Hepatocyte (in vitro differentiated cells): ENCODE data around the gene SPTSSA. TPM values are rescaled to one million over a fixed set of nuclear protein-coding genes. Genes with fewer than 3 reads are reported as not detected.

Experiments
- DNase-seq: peaks from one replicate; pipeline ENCODE4 v3.0.0-alpha.2; 2016; ENCODE audit warnings: low spot score
- H2AFZ ChIP-seq: fragments of 200-600 bp; sonication (generic); 2 replicates; pipeline ENCODE4 v1.6.0; 2016; ENCODE audit warnings: antibody characterized with exemption, mild to moderate bottlenecking
- H3K27ac ChIP-seq: fragments of 200-600 bp; sonication (generic); 2 replicates; pipeline ENCODE4 v1.5.1; 2016; ENCODE audit warnings: mild to moderate bottlenecking
- H3K27me3 ChIP-seq: fragments of 200-600 bp; sonication (generic); 2 replicates; pipeline ENCODE4 v1.6.1; 2016
- H3K36me3 ChIP-seq: fragments of 200-600 bp; sonication (generic); replicated peaks from 2 replicates; pipeline ENCODE4 v1.5.1; 2016; ENCODE audit warnings: low read depth; ENCODE audit not compliant: insufficient read depth
- H3K4me1 ChIP-seq: fragments of 200-600 bp; sonication (generic); 2 replicates; pipeline ENCODE4 v1.5.1; 2016; ENCODE audit warnings: mild to moderate bottlenecking, moderate library complexity; ENCODE audit not compliant: insufficient read depth
- H3K4me2 ChIP-seq: fragments of 200-600 bp; sonication (generic); 2 replicates; pipeline ENCODE4 v1.6.0; 2016
- H3K4me3 ChIP-seq: fragments of 200-600 bp; sonication (generic); 2 replicates; pipeline ENCODE4 v1.5.1; 2016; ENCODE audit warnings: mild to moderate bottlenecking
- H3K79me2 ChIP-seq: fragments of 200-600 bp; sonication (generic); 2 replicates; pipeline ENCODE4 v1.6.0; 2017; ENCODE audit warnings: mild to moderate bottlenecking
- H3K9me2 ChIP-seq: fragments of 200-600 bp; sonication (generic); replicated peaks from 2 replicates; pipeline ENCODE4 v1.6.0; 2017; ENCODE audit warnings: mild to moderate bottlenecking; ENCODE audit not compliant: insufficient read depth
- H3K9me3 ChIP-seq: fragments of 200-600 bp; sonication (generic); 2 replicates; pipeline ENCODE4 v1.5.1; 2016; ENCODE audit warnings: low read depth, mild to moderate bottlenecking
- H4K20me1 ChIP-seq: fragments of 200-600 bp; sonication (generic); 2 replicates; pipeline ENCODE4 v1.6.0; 2016; ENCODE audit warnings: mild to moderate bottlenecking; ENCODE audit not compliant: insufficient read depth, poor library complexity, severe bottlenecking
- CTCF ChIP-seq: fragments of 200-600 bp; sonication (generic); IDR thresholded peaks from 2 replicates; pipeline ENCODE4 v1.5.1; 2016; ENCODE audit warnings: antibody characterized with exemption, mild to moderate bottlenecking; ENCODE audit not compliant: poor library complexity
- EZH2 ChIP-seq: fragments of 200-600 bp; sonication (generic); IDR thresholded peaks from 2 replicates; pipeline ENCODE4 v1.6.1; 2016; ENCODE audit warnings: antibody characterized with exemption, mild to moderate bottlenecking, borderline replicate concordance
- EZH2phosphoT487 ChIP-seq: fragments of 200-600 bp; sonication (generic); IDR thresholded peaks from one replicate; pipeline ENCODE4 v1.6.1; 2018; ENCODE audit warnings: antibody characterized with exemption, mild to moderate bottlenecking, low read depth, moderate library complexity; ENCODE audit not compliant: unreplicated experiment, severe bottlenecking
- WGBS: methylation state at CpG from one replicate; pipeline ENCODE4 v1.1.6; 2016; ENCODE audit warnings: low lambda C conversion rate; ENCODE audit errors: missing lambda C conversion rate; 5-methylcytosine and 5-hydroxymethylcytosine counted together
- polyA plus RNA-seq: library from polyadenylated mRNA; unstranded; fragments of >200 nt; fragmentation: Nextera tagmentation; extraction: Ambion mirVana; gene quantifications from 2 replicates; pipeline ENCODE4 v1.2.1, GENCODE V29; 2016
- total RNA-seq: library from RNA; depleted of rRNA; stranded (reverse); fragments of >200 nt; gene quantifications from 2 replicates; pipeline ENCODE4 v1.2.3, GENCODE V29; 2014

Gene SPTSSA
- total and polyA plus RNA-seq, 2 experiments from 2014 or later = 33.4 to 42.8 TPM

GRCh38 chr14:34424488-34424887 lies 37.6 kb downstream of the SPTSSA start:
- TF ChIP-seq EZH2 (no peak), EZH2phosphoT487 (no peak), CTCF (no peak)
- H3K9me3 ChIP-seq = no peaks in the 10 kb centered on the region
- no peak overlapping the region for H2AFZ ChIP-seq
- no peak for DNase-seq
- no peak overlapping the region for H3K27ac ChIP-seq
- H3K9me2 ChIP-seq = no peaks in the 10 kb centered on the region
- H3K27me3 ChIP-seq = no peaks in the 10 kb centered on the region
- H3K79me2 ChIP-seq = no peaks in the 10 kb centered on the region
- H3K4me2 ChIP-seq = no peak overlapping the region
- whole genome bisulfite sequencing = 80% methylated on average over 2 of the region's 2 CpGs
- no peaks in the 10 kb centered on the region for H4K20me1 ChIP-seq
- peaks cover 8% of the 10 kb centered on the region for H3K4me1 ChIP-seq
- H3K36me3 ChIP-seq = no peaks in the 10 kb centered on the region
- H3K4me3 ChIP-seq = no peak overlapping the region

GRCh38 chr14:34423445-34423844 lies 38.6 kb downstream of the SPTSSA start:
- Histone ChIP-seq H3K27ac (no peak overlapping the region), H2AFZ (no peak overlapping the region), H3K4me2 (no peak overlapping the region), H4K20me1 (no peaks in the 10 kb centered on the region), H3K36me3 (no peaks in the 10 kb centered on the region), H3K9me3 (no peaks in the 10 kb centered on the region), H3K9me2 (no peaks in the 10 kb centered on the region), H3K4me1 (peaks cover 8% of the 10 kb centered on the region), H3K4me3 (no peak overlapping the region), H3K79me2 (no peaks in the 10 kb centered on the region), H3K27me3 (no peaks in the 10 kb centered on the region)
- 47% methylated on average over 2 of the region's 2 CpGs for WGBS
- no peak for TF ChIP-seq CTCF
- TF ChIP-seq EZH2phosphoT487 = no peak
- no peak for TF ChIP-seq EZH2
- no peak for DNase-seq

- Histone ChIP-seq H2AFZ (no peak overlapping the region), H3K27ac (peak overlapping the region; percentile 39), H3K4me3 (no peak overlapping the region), H3K4me2 (peak overlapping the region; percentile 51), H3K79me2 (no peaks in the 10 kb centered on the region), H4K20me1 (no peaks in the 10 kb centered on the region), H3K9me2 (no peaks in the 10 kb centered on the region), H3K27me3 (no peaks in the 10 kb centered on the region), H3K4me1 (peaks cover 6% of the 10 kb centered on the region), H3K36me3 (no peaks in the 10 kb centered on the region), H3K9me3 (no peaks in the 10 kb centered on the region)
- DNase-seq = no peak
- 66% methylated on average over 6 of the region's 6 CpGs for WGBS
- TF ChIP-seq EZH2phosphoT487 (no peak), CTCF (no peak), EZH2 (no peak)
Observed at GRCh38 chr14:34420547-34421150, 41.4 kb downstream of the SPTSSA start.

GRCh38 chr14:34409721-34410120 lies 52.3 kb downstream of the SPTSSA start:
- Histone ChIP-seq H3K4me1 (no peaks in the 10 kb centered on the region), H3K9me3 (no peaks in the 10 kb centered on the region), H4K20me1 (no peaks in the 10 kb centered on the region), H3K4me3 (no peak overlapping the region), H3K9me2 (no peaks in the 10 kb centered on the region), H3K27me3 (no peaks in the 10 kb centered on the region), H2AFZ (no peak overlapping the region), H3K36me3 (no peaks in the 10 kb centered on the region), H3K79me2 (no peaks in the 10 kb centered on the region), H3K4me2 (no peak overlapping the region), H3K27ac (no peak overlapping the region)
- WGBS = 97% methylated on average over 2 of the region's 2 CpGs
- no peak for TF ChIP-seq EZH2
- no peak for TF ChIP-seq EZH2phosphoT487
- TF ChIP-seq CTCF = no peak
- no peak for DNase-seq
